Measurements from ENCODE around the gene MAST4.

MAST4 gene

GRCh38 chr5:66606713-66607112 is 10.5 kb downstream of the MAST4 start:
- DNase-seq, result no peak

GRCh38 chr5:66608501-66608900 is 12.3 kb downstream of the MAST4 start:
- DNase-seq, result peak; percentile 41

- DNase-seq, result peak; percentile 47
Measured at GRCh38 chr5:66609615-66610014, 13.4 kb downstream of the MAST4 start.

- DNase-seq, result no peak
Measured at GRCh38 chr5:66612226-66612625, 16.0 kb downstream of the MAST4 start.

GRCh38 chr5:66615136-66615535 is 18.9 kb downstream of the MAST4 start:
- DNase-seq, result no peak

- no peak for DNase-seq
Measured at GRCh38 chr5:66615894-66616293, 19.7 kb downstream of the MAST4 start.

GRCh38 chr5:66616520-66617225 is 20.5 kb downstream of the MAST4 start:
- no peak for DNase-seq

- DNase-seq, result peak; percentile 60
Measured at GRCh38 chr5:66617226-66617861, 21.2 kb downstream of the MAST4 start.

GRCh38 chr5:66617991-66618768 is 22.0 kb downstream of the MAST4 start:
- DNase-seq, result peak; percentile 26

- peak; percentile 41 for DNase-seq
Measured at GRCh38 chr5:66620711-66621110, 24.5 kb downstream of the MAST4 start.

GRCh38 chr5:66621146-66621545 is 25.0 kb downstream of the MAST4 start:
- no peak for DNase-seq

GRCh38 chr5:66621736-66622135 is 25.5 kb downstream of the MAST4 start:
- no peak for DNase-seq

GRCh38 chr5:66628561-66628960 is 32.4 kb downstream of the MAST4 start:
- no peak for DNase-seq

GRCh38 chr5:66629446-66629845 is 33.3 kb downstream of the MAST4 start:
- no peak for DNase-seq

GRCh38 chr5:66633754-66634153 is 37.6 kb downstream of the MAST4 start:
- DNase-seq, result no peak

GRCh38 chr5:66634601-66635000 is 38.4 kb downstream of the MAST4 start:
- DNase-seq, result no peak

GRCh38 chr5:66637994-66638393 is 41.8 kb downstream of the MAST4 start:
- DNase-seq, result no peak

- no peak for DNase-seq
Measured at GRCh38 chr5:66639037-66639436, 42.8 kb downstream of the MAST4 start.

- no peak for DNase-seq
Measured at GRCh38 chr5:66642538-66642937, 46.3 kb downstream of the MAST4 start.

GRCh38 chr5:66643387-66643786 is 47.2 kb downstream of the MAST4 start:
- no peak for DNase-seq

GRCh38 chr5:66644111-66644510 is 47.9 kb downstream of the MAST4 start:
- no peak for DNase-seq

- no peak for DNase-seq
Measured at GRCh38 chr5:66645039-66645438, 48.8 kb downstream of the MAST4 start.

- DNase-seq, result no peak
Measured at GRCh38 chr5:66646570-66646969, 50.4 kb downstream of the MAST4 start.
